Measurements from ENCODE around the gene DUOXA2.
"Not testable (repeated sequence)": the region's sequence is repeated elsewhere in the genome, so short reads cannot be mapped to it uniquely, and the experiment has no call there.

DUOXA2 gene

DNA sequence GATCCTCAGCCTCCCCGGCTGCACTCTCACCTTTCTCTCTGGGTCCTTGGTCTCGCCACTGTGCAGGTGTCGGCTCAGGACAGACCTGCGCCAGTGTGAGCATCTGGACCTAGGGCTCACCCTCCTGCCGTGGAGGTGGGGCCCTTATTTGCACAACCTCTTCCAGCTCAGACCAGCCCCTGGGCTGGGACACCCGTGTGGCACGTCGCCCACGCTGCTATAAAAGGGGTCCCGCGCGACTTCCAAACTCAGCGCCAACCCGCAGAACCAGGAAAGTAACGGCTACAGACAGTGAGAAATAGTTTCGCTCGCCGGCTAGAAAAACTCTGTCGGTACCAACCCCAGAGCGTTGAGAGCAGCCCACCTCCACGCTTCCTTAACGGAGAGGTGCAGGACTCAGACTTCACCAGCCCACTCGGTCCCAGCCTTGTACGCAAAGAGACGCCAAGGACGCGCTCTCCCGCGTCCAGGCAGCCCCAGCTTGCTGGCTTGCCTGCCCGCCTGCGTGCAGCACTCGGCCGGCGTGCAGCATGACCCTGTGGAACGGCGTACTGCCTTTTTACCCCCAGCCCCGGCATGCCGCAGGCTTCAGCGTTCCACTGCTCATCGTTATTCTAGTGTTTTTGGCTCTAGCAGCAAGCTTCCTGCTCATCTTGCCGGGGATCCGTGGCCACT, at the start of gene DUOXA2, which contains the start of gene DUOX2:
Gene DUOXA2, plus strand, starts transcription at position 251 of the 675 bp plus-strand sequence. Its CDS starts 280 bp downstream, at position 531.
Gene DUOX2, minus strand, starts transcription at position 97 of the 675 bp plus-strand sequence. CDS start 761 bp downstream, outside the sequence.
- DNase-seq (ENCODE audit: low read depth, low spot score) = peak; percentile 26

DNA sequence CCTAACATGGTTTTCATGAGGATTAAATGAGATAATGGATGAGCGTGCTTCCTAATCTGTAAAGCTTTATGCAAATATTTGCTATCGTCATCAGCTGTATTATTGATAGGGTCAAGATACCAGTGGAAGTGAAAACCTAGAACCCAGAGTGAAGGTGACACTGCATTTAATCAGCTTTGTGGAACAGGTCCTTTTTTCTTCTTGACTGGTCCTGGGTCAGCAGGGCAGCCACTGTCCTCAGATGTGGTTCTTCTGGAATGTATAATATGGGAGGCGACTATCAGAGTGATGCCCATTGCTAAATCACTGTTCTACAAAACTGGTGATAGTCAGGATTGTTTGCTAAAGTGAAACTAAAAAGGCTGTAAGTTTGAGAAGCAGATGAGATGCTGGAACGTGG, 49.7 kb upstream of the DUOXA2 start:
- peak; percentile 39 for DNase-seq (ENCODE audit: low read depth, low spot score)

DNA sequence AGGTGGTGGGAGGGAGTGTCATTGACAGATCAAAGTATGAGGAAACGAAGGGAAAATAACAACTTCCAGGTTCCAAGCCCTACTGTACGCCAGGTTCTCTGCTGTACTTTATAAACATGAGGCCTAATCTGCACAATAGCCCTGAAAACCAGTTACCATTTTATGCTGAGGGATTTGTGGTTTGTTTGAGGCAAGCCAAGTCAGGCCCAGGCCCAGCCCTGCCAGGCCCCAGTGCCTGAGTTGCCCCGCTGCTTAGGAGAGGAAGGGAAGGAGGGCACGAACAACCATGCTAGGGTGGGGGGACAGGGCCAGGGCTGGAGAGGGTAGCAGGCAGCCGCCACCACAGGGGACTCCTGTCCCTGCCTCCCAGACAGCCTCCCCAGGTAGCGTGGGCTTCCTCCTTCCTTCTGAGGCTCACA, 44.2 kb upstream of the DUOXA2 start:
- peak; percentile 20 for DNase-seq (ENCODE audit: low read depth, low spot score)

- not testable (repeated sequence) for DNase-seq (ENCODE audit: low read depth, low spot score)
Measured at GRCh38 chr15:45073602-45074001, 40.5 kb upstream of the DUOXA2 start.

DNA sequence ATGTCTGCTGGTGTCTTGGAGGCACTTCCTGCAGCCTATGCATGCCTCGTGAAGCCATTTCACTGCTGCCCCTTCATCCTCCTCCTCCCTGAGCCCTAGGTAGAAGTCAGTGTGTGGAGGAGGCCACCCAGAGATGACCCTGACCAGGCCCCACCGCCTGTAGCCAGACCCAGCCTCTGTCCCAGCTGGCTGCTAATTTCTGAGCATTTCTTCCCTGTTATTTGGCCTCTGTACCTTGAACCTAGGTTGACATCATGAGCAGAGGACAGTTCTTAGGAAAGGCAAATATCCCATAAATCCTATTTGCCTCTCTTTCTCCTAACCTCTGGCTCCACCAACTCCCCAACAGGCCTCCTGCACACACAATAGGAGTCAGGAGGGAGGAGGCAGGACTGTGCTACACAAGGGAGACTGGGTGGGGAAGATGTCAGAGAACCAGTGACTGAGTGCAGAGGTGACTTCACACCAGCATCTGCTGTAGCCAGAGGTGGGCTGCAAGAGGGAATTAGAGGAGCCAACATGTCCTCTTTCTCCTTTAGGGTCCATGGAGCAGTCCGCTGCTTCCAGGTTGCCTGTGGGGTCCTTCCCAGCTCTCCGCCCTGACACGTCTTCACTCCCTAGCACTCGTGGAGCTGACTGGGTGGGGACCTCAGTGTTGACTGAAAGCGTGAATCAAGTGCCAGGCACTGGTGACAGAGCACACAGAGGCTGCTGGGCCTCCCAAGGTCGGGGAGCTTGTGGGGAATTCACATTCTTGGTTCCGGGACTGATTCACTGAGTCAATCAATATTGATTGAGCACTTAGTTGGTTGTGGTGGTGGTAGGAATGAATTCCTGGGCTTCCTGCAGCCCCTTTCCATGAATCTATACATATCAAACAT, 38.4 kb upstream of the DUOXA2 start:
- DNase-seq (ENCODE audit: low read depth, low spot score) = not testable (repeated sequence)

- DNase-seq (ENCODE audit: low read depth, low spot score) = not testable (repeated sequence)
Measured at GRCh38 chr15:45077391-45077790, 36.7 kb upstream of the DUOXA2 start.

DNA sequence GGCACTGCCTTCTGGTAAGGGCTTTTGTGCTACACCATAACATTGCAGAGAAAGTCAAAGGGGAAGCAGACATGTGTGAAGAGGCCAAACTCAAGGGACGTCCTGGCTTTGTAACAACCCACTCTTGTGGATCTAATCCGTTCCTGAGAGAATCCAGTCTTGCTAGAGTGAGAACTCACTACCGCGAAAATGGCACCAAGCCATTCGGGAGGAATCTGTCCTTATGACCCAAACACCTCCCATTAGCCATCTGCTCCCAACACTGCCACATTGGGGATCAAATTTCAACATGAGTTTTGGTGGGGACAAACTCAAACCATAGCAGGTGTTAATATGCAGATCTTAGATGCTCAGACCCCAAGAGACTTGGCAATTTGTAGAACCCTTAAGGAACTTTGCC, 34.9 kb upstream of the DUOXA2 start:
- not testable (repeated sequence) for DNase-seq (ENCODE audit: low read depth, low spot score)

DNA sequence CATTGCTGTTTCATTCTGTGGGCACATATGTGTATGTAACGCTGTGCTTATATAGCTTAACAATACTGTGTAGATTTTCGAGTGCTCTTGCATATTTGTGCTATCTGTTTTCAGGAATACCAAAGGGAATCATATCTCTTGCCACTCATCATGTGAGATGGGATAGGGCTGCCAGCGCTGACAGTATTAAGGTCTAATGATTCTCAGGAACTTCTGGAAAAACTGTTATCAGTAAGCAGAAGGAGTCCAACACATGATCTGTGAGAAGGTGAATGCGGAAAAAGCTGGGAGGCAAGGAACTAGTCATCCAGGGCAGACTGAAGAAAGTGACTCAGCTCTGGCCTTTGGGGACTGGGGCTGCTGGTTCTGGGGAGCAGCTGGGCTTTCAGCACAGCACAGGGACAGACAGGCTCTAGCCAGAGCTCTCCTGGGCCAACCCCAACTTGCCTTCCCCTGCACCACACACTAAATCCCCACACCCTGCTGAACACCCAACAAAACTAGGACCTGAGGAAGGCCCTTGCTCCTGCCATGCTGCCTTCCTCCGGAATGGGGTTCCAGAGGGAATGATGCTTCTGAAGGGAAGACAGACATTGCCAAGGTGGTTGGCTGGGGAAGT, 34.4 kb upstream of the DUOXA2 start:
- DNase-seq (ENCODE audit: low read depth, low spot score) = not testable (repeated sequence)

DNA sequence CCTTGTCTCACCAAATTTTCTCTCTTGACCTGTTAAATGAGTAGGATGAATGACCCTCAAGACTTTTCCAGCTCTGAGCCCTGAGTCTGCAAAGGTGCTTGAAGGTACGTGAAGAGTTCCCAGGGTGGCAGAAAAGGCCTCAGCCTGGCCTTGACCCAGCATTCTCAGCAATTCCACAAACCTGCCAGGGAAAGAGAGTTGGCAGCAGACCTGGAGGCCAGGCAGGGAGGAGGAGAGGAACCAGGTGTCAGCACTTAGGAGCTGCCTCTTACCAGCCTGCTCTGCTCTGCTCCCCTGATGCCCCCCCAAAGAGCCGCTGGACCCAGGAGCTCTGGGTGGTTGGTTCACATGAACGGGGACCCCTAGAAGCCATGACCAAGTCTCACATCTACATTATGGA, 33.5 kb upstream of the DUOXA2 start:
- DNase-seq (ENCODE audit: low read depth, low spot score) = not testable (repeated sequence)

- not testable (repeated sequence) for DNase-seq (ENCODE audit: low read depth, low spot score)
Measured at GRCh38 chr15:45082412-45082811, 31.7 kb upstream of the DUOXA2 start.

DNA sequence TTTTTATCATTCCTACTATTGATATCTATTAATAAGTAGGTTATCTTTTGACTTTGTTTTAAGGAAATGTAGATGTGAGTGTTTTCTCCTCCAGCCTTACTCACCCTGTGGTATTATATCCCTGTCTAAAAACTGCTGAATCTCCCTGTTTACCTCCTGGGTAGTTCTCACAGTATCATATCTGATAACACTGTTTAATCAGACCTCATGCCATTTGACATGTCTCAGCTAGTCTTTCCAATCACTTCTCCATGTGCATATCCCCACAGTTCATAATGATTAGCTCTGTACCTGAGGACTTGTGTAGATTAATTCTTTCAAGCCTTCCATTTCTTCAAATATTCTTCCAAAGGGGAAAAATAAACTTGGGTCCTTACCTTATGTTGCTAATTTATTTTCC, 30.9 kb upstream of the DUOXA2 start:
- DNase-seq (ENCODE audit: low read depth, low spot score) = no peak

DNA sequence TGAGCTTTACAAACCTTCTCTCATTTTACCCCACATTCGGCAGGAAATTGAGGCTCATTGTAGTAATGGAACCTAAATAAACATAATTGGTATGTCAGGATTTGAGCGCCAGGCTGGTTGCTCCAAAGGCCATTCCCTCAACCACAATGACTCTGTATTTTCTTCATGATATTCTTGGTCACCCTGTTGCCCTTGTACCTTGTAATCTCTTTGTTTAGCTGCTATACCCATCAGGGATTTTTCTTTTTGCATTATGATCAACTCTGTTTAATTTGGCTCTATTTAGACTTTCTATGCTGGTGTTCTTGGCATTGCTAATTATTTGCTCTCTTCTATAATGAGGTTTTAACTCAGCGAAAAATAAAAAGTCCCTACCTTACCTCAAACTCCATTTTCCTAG, 30.0 kb upstream of the DUOXA2 start:
- DNase-seq (ENCODE audit: low read depth, low spot score) = no peak

DNA sequence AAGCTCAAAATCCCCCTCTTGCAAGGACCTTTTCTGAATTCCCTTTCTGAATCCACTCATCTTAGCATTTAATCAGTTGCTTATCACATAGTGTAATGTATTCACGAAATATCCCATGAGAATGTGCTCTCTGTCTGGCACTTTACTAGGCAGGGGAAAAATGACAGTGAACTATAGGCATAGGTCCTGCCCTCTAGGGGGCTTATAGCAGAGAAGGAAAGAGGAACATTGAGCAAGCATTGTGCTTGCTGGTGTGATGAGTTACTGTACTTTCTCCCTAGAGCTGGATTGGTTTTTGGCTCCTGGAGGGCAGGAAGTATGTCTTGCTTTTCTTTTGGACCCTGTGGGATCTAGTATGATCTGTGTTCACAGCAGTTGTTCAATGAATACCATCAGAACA, 26.6 kb upstream of the DUOXA2 start:
- DNase-seq (ENCODE audit: low read depth, low spot score) = no peak

DNA sequence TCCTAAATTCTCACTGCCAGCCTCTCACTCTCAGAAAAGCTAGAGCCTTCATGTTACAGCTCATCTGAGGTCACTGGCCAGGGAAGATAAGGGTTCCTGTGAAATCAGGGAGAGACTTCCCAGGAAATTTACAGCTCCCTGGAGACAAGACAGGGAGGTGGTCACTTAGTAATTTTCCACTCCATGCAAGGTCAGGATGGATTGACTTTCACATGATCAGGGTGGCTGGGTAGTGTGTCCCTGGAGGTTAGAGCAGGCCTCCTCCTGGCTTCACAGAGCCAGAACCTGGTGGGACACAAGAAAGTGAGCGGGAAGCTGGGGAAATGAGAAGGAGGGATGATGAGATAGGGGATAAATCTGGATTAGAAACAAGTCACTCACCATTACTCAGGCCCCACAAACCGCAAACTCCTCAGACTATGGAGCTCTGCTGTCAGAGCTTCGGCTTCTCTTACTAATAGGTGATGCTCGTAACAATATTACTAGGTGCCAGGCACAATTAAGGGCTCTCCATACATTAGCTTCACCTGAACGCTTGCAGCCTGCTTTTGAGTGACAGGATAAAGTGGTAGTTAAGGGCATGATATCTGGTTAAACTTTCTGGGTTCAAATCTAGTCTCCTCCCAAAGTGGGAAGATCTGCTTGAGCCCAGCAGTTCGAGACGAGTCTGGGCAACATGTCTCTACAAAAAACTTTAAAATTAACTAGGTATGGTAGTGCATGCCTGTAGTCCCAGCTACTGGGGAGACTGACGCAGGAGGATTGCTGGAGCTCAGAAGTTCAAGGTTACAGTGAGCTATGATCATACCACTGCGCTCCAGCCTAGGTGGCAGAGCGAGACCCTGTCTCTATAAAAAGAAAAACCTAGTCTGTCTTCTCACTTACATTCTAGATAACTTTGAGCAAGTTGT, 25.1 kb upstream of the DUOXA2 start:
- DNase-seq (ENCODE audit: low read depth, low spot score) = no peak

DNA sequence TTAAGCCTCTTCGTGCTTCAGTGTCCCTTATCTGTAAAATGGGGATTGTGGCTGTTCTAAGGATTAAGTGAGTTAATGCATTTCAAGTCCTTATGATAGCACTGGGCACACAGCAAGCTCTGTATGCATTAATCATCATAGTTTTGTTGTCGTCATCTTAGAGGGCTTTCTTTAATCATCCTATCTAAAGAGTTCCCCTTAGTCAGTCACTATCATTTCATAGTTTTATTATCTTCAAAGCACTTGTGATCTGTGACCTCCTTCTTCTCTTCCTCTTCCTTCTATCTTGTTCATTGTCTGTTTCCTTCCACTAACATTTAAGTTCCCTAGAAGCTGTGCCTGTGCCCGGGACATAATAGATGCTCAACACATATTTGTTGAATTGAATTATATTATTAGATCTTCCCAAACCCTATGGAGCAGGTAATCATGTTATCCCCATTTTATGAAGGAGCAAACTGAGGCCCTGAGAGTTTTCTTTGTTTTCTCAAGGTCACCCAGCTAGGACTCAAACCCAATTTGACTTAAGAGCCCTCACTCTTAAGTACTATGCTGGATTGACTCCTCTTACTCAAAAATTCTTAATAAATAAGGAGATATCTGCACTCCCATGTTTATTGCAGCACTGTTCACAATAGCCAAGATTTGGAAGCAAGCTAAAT, 24.3 kb upstream of the DUOXA2 start:
- no peak for DNase-seq (ENCODE audit: low read depth, low spot score)

DNA sequence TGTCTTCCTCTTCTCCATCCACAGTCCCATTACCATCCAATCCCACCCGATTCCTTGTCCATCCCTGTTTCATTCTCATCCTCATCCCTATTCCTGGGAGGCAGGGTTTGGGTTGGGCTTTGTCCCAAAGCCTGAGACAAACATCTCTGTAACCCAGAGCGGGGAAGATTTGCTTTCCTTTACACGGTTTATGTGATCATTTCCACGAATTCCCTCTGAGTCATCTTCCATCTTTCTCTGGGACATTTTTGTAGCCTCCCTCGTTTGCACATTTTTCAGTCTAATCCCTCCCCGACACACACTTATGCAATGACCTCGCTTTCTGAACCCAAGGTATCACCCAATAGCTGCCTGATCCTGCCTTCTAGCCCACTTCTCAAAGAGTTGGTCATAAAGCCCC, 23.0 kb upstream of the DUOXA2 start:
- no peak for DNase-seq (ENCODE audit: low read depth, low spot score)

- no peak for DNase-seq (ENCODE audit: low read depth, low spot score)
Measured at GRCh38 chr15:45091576-45091975, 22.6 kb upstream of the DUOXA2 start.

- no peak for DNase-seq (ENCODE audit: low read depth, low spot score)
Measured at GRCh38 chr15:45093013-45093412, 21.1 kb upstream of the DUOXA2 start.

GRCh38 chr15:45093622-45094357, 20.3 kb upstream of the DUOXA2 start:
- no peak for DNase-seq (ENCODE audit: low read depth, low spot score)

DNA sequence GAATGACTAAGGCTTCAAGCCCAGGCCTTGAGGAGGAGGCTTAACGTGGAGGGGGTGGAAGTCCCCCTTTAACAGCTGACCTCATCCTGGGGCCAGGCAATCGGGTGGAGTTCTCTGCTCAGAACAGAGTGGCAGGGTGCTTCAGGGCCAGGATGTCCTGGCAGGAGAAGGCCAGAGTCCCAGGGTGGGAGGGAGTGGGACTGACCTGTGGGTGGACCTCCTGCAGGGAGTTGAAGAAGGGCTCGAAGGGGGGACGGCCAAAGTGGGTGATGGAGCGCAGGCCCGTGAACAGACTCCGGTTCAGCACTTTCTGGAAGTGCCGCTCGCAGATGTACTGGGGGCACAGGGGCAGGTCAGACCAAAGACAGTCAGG, 19.8 kb upstream of the DUOXA2 start:
- no peak for DNase-seq (ENCODE audit: low read depth, low spot score)
